A673 (cell line): ENCODE data around the gene CCDC185. TPM values are rescaled to one million over a fixed set of nuclear protein-coding genes. Genes with fewer than 3 reads are reported as not detected.

Experiments used
- BruUV-seq: library from RNA; stranded (reverse); fragments of 400-500 nt; replicated peaks from 2 replicates; lab custom pipeline; 2021; lab: Mats Ljungman, UMichigan
- CTCF ChIA-PET: fragments of 300-600 bp; sonication (Branson Sonifier 250); formaldehyde crosslinking; loops from one replicate; lab custom pipeline; 2022; ENCODE audit warnings: antibody characterized with exemption; lab: Charles Lee
- POLR2A ChIA-PET: fragments of 300-600 bp; sonication (Branson Sonifier 250); formaldehyde crosslinking; loops from one replicate; lab custom pipeline; 2022; ENCODE audit warnings: antibody characterized with exemption; ENCODE audit not compliant: low non-redundant PET; lab: Charles Lee
- DNase-seq: peaks from one replicate; pipeline ENCODE4 v3.0.0-alpha.2; 2015; ENCODE audit warnings: low spot score
- H3K27ac ChIP-seq: fragments of 200-600 bp; sonication (generic); 2 replicates; pipeline ENCODE4 v1.5.1; 2016; ENCODE audit warnings: mixed run types, low read depth, mild to moderate bottlenecking, mixed read lengths, antibody characterized with exemption, low read length; ENCODE audit not compliant: poor library complexity, severe bottlenecking
- H3K27me3 ChIP-seq: fragments of 200-600 bp; sonication (generic); replicated peaks from 2 replicates; pipeline ENCODE4 v1.6.1; 2017; ENCODE audit warnings: mixed run types, low read depth, mild to moderate bottlenecking, mixed read lengths, antibody characterized with exemption, low read length; ENCODE audit not compliant: insufficient read depth, poor library complexity
- H3K36me3 ChIP-seq: fragments of 200-600 bp; sonication (generic); 2 replicates; pipeline ENCODE4 v1.6.1; 2016; ENCODE audit warnings: mixed run types, mild to moderate bottlenecking, mixed read lengths, antibody characterized with exemption, low read length; ENCODE audit not compliant: insufficient read depth, poor library complexity, severe bottlenecking
- H3K4me1 ChIP-seq: fragments of 200-600 bp; sonication (generic); 2 replicates; pipeline ENCODE4 v1.6.1; 2017; ENCODE audit warnings: mixed run types, mild to moderate bottlenecking, mixed read lengths, antibody characterized with exemption, low read length; ENCODE audit not compliant: insufficient read depth, poor library complexity, severe bottlenecking
- H3K4me3 ChIP-seq: fragments of 200-600 bp; sonication (generic); 2 replicates; pipeline ENCODE4 v1.5.1; 2016; ENCODE audit warnings: low read depth, mixed run types, mild to moderate bottlenecking, mixed read lengths, low read length; ENCODE audit not compliant: poor library complexity, severe bottlenecking
- H3K9me3 ChIP-seq: fragments of 200-600 bp; sonication (generic); 2 replicates; pipeline ENCODE4 v1.6.1; 2016; ENCODE audit warnings: mixed run types, low read depth, mild to moderate bottlenecking, mixed read lengths, antibody characterized with exemption, low read length; ENCODE audit not compliant: poor library complexity, severe bottlenecking
- EZH2 ChIP-seq: fragments of 200-600 bp; sonication (generic); IDR thresholded peaks from 2 replicates; pipeline ENCODE4 v1.6.1; 2017; ENCODE audit warnings: borderline replicate concordance, low read depth, mild to moderate bottlenecking, mixed read lengths, antibody characterized with exemption, low read length; ENCODE audit not compliant: poor library complexity, severe bottlenecking
- intact Hi-C: fragments of 100-400 bp; cut with micrococcal nuclease; formaldehyde crosslinking; loops from one replicate; pipeline ENCODE4 v1.10.0; 2022; ENCODE audit not compliant: unreplicated experiment
- total RNA-seq: library from RNA; stranded (reverse); gene quantifications from 2 replicates; pipeline ENCODE4 v1.2.3, GENCODE V29; 2021
- TF ChIP-seq, protein P1 (sequence below): fragments of 300-800, 200-600 bp; sonication (generic); conservative IDR thresholded peaks from 2 replicates; pipeline ENCODE4 v1.5.1; 2017; ENCODE audit warnings: low read depth, mild to moderate bottlenecking, antibody characterized with exemption, low read length, moderate library complexity, mixed read lengths

CCDC185 gene
- total RNA-seq, 1 experiment from 2014 or later: not detected

DNA sequence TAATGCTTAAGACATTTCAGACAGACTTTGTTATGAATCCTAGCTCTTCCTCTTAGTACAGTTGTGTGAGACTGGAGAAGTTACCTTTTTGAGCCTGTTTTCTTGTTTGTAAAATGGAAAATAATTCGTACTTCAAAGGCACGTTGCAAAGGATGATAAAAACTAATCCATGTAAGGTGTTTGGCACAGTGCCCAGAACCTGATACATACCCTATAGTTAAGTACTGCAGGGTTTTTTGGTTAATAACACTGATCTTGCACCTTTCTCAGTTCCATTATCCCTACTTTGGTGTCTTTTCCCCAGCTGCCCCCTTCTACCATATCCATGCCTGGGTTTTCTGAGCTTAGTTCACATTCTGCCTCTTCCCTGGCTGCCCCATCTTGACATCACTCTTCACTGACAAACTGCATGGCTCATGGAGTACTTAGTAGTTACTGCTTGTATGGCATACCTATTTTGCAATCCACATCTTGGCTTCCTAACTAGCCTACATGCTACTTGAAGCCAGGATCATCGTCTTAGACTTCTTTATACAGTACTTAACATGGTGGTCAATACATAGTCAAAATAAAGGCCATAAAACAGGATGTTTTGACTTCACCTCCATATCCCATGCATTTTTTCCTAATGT lies 10.1 kb downstream of the CCDC185 start:
- ChIA-PET CTCF (no interaction called here), POLR2A (no interaction called here)
- Histone ChIP-seq H3K9me3 (no peaks in the 10 kb centered on the region), H3K36me3 (no peaks in the 10 kb centered on the region), H3K27ac (no peak overlapping the region), H3K4me1 (no peaks in the 10 kb centered on the region), H3K27me3 (peaks cover 15% of the 10 kb centered on the region), H3K4me3 (no peak overlapping the region)
- TF ChIP-seq, protein P1, sequence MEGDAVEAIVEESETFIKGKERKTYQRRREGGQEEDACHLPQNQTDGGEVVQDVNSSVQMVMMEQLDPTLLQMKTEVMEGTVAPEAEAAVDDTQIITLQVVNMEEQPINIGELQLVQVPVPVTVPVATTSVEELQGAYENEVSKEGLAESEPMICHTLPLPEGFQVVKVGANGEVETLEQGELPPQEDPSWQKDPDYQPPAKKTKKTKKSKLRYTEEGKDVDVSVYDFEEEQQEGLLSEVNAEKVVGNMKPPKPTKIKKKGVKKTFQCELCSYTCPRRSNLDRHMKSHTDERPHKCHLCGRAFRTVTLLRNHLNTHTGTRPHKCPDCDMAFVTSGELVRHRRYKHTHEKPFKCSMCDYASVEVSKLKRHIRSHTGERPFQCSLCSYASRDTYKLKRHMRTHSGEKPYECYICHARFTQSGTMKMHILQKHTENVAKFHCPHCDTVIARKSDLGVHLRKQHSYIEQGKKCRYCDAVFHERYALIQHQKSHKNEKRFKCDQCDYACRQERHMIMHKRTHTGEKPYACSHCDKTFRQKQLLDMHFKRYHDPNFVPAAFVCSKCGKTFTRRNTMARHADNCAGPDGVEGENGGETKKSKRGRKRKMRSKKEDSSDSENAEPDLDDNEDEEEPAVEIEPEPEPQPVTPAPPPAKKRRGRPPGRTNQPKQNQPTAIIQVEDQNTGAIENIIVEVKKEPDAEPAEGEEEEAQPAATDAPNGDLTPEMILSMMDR: no peak
- TF ChIP-seq EZH2: no peak
- DNase-seq: peak; percentile 8
- intact Hi-C loops: no loop called here
- BruUV-seq: no TSS peak

DNA sequence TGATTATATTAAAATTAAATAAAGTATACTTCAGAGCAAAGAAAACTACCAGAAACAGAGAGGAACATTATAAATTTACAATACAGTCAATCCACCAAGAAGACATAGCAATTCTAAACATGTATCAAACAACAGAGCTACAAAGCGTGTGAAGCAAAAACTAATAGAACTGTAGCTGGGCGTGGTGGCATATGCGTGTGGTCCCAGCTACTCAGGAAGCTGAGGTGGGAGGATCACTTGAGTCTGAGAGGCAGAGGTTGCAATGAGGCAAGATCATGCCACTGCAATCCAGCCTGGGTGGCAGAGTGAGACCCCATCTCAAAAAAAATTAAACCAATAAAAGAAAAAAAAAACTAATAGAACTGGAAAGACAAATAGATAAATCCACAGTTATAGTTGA lies 12.3 kb downstream of the CCDC185 start:
- BruUV-seq: no TSS peak
- no peak for DNase-seq
- peaks cover 15% of the 10 kb centered on the region for H3K27me3 ChIP-seq
- TF ChIP-seq, protein P1: no peak
- no peak for TF ChIP-seq EZH2
- H3K27ac ChIP-seq: no peak overlapping the region
- no peaks in the 10 kb centered on the region for H3K9me3 ChIP-seq
- no peaks in the 10 kb centered on the region for H3K36me3 ChIP-seq
- intact Hi-C loops: no loop called here
- CTCF ChIA-PET: no interaction called here
- POLR2A ChIA-PET: no interaction called here
- H3K4me3 ChIP-seq: no peak overlapping the region
- H3K4me1 ChIP-seq: no peaks in the 10 kb centered on the region

DNA sequence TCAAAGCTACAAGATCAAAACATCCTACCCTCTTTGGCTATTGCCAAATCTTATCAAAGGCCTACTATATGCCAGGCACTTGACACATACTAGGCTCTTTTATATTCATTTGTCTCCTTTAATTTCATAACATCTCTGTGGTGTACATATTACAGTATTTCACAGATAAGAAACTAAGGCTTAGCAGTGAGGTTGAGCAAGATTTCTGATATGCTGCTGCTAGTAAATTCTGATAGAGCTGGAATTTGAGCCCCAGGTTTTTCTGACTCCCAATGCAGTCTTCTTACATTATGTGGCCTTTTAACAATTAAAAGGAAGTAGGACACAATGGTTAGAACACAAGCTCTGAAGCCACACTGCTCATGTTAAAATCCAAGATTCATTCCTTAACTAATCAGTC lies 16.8 kb downstream of the CCDC185 start:
- no peak for DNase-seq
- Histone ChIP-seq H3K9me3 (no peaks in the 10 kb centered on the region), H3K4me1 (no peaks in the 10 kb centered on the region), H3K36me3 (no peaks in the 10 kb centered on the region), H3K27ac (no peak overlapping the region), H3K4me3 (no peak overlapping the region), H3K27me3 (peaks cover 21% of the 10 kb centered on the region)
- ChIA-PET POLR2A (no interaction called here), CTCF (no interaction called here)
- no TSS peak for BruUV-seq
- intact Hi-C loops: no loop called here
- TF ChIP-seq EZH2: no peak
- TF ChIP-seq, protein P1: no peak
